ENCODE results near the gene KLB. TPM values are rescaled to one million over a fixed set of nuclear protein-coding genes. Genes with fewer than 3 reads are reported as not detected.

Gene KLB
- total and polyA plus RNA-seq, 2 experiments from 2014 or later = 0.03 to 0.19 TPM

GRCh38 chr4:39383690-39384089 lies 23.0 kb upstream of the KLB start (continued):
- TF ChIP-seq, protein P1, sequence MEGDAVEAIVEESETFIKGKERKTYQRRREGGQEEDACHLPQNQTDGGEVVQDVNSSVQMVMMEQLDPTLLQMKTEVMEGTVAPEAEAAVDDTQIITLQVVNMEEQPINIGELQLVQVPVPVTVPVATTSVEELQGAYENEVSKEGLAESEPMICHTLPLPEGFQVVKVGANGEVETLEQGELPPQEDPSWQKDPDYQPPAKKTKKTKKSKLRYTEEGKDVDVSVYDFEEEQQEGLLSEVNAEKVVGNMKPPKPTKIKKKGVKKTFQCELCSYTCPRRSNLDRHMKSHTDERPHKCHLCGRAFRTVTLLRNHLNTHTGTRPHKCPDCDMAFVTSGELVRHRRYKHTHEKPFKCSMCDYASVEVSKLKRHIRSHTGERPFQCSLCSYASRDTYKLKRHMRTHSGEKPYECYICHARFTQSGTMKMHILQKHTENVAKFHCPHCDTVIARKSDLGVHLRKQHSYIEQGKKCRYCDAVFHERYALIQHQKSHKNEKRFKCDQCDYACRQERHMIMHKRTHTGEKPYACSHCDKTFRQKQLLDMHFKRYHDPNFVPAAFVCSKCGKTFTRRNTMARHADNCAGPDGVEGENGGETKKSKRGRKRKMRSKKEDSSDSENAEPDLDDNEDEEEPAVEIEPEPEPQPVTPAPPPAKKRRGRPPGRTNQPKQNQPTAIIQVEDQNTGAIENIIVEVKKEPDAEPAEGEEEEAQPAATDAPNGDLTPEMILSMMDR (conservative IDR thresholded peaks at IDR 0.05; ENCODE audit: low read depth in 2 of 2) = peak in 1 of 2 experiments; percentile 41; a peak in 2 of 4 replicates

- Histone ChIP-seq H3K27ac (ENCODE audit: low read depth) (no peak overlapping the region), H3K79me2 (replicated peaks; ENCODE audit: insufficient read depth) (no peaks in the 10 kb centered on the region), H3K27me3 (ENCODE audit: insufficient read depth) (no peaks in the 10 kb centered on the region), H3F3A (replicated peaks; ENCODE audit: low read depth) (no peaks in the 10 kb centered on the region), H3K4me1 (ENCODE audit: insufficient read depth) (no peaks in the 10 kb centered on the region), H2AFZ (peak overlapping the region; percentile 92), H3K9me2 (ENCODE audit: insufficient read depth) (peaks cover 14% of the 10 kb centered on the region), H3K4me3 (no peak overlapping the region), H3K4me2 (peak overlapping the region; percentile 26; the same call in 1 of the 2 replicates), H4K20me1 (replicated peaks; ENCODE audit: insufficient read depth) (no peaks in the 10 kb centered on the region), H3K36me3 (ENCODE audit: insufficient read depth) (no peaks in the 10 kb centered on the region)
- Mint-ChIP-seq H3K4me1 (peaks cover 5% of the 10 kb centered on the region), H3K27me3 (ENCODE audit: insufficient read depth, low read depth, poor library complexity) (peaks cover 10% of the 10 kb centered on the region), H3K9me3 (no peaks in the 10 kb centered on the region; the same call in 2 of the 3 replicates), H3K27ac (no peak overlapping the region), H3K36me3 (ENCODE audit: low read depth) (no peaks in the 10 kb centered on the region), H3K4me3 (no peak overlapping the region)
- peak; percentile 24 for DNase-seq (ENCODE audit: low spot score)
- peak; percentile 64 for ATAC-seq
- TF ChIP-seq STAT1 (IDR thresholded peaks at IDR 0.05; ENCODE audit: unreplicated experiment) (no peak), ETS1 (IDR thresholded peaks at IDR 0.05) (no peak), POLR2AphosphoS5 (IDR thresholded peaks at IDR 0.05; ENCODE audit: low read depth) (no peak), JUNB (IDR thresholded peaks at IDR 0.05; ENCODE audit: unreplicated experiment) (no peak), ZNF331 (CRISPR knock-in tag; IDR thresholded peaks at IDR 0.05; ENCODE audit: low read depth) (no peak), EZH2 (IDR thresholded peaks at IDR 0.05; ENCODE audit: low read depth, unreplicated experiment) (no peak), CREB1 (CRISPR knock-in tag; IDR thresholded peaks at IDR 0.05; ENCODE audit: low read depth) (no peak), NANOG (IDR thresholded peaks at IDR 0.05; ENCODE audit: borderline replicate concordance) (no peak), ZNF114 (CRISPR knock-in tag; IDR thresholded peaks at IDR 0.05) (no peak), EZH2phosphoT487 (IDR thresholded peaks at IDR 0.05; ENCODE audit: unreplicated experiment) (no peak)
- TF ChIP-seq, protein P1 (conservative IDR thresholded peaks at IDR 0.05; ENCODE audit: low read depth in 2 of 2) = no peak
- TF ChIP-seq, protein P2, sequence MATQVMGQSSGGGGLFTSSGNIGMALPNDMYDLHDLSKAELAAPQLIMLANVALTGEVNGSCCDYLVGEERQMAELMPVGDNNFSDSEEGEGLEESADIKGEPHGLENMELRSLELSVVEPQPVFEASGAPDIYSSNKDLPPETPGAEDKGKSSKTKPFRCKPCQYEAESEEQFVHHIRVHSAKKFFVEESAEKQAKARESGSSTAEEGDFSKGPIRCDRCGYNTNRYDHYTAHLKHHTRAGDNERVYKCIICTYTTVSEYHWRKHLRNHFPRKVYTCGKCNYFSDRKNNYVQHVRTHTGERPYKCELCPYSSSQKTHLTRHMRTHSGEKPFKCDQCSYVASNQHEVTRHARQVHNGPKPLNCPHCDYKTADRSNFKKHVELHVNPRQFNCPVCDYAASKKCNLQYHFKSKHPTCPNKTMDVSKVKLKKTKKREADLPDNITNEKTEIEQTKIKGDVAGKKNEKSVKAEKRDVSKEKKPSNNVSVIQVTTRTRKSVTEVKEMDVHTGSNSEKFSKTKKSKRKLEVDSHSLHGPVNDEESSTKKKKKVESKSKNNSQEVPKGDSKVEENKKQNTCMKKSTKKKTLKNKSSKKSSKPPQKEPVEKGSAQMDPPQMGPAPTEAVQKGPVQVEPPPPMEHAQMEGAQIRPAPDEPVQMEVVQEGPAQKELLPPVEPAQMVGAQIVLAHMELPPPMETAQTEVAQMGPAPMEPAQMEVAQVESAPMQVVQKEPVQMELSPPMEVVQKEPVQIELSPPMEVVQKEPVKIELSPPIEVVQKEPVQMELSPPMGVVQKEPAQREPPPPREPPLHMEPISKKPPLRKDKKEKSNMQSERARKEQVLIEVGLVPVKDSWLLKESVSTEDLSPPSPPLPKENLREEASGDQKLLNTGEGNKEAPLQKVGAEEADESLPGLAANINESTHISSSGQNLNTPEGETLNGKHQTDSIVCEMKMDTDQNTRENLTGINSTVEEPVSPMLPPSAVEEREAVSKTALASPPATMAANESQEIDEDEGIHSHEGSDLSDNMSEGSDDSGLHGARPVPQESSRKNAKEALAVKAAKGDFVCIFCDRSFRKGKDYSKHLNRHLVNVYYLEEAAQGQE (IDR thresholded peaks at IDR 0.05; ENCODE audit: unreplicated experiment) = no peak
Measured at GRCh38 chr4:39384563-39384962, 22.2 kb upstream of the KLB start.
